GM23338 (cell line): ENCODE results near the gene IGFBP7. TPM values are rescaled to one million over a fixed set of nuclear protein-coding genes. Genes with fewer than 3 reads are reported as not detected.

Experiments used
- ATAC-seq: fragments of 200-7000 bp; cut with Tn5 transposase; 3 replicates; pipeline ENCODE4 v1.9.1; 2020
- DNase-seq: peaks from one replicate; pipeline ENCODE4 v3.0.0-alpha.2; 2015; ENCODE audit warnings: low spot score
- H2AFZ ChIP-seq: fragments of 200-600 bp; sonication (generic); 2 replicates; pipeline ENCODE4 v1.8.0; 2016; ENCODE audit warnings: antibody characterized with exemption, mild to moderate bottlenecking, moderate library complexity
- H3F3A ChIP-seq: fragments of 200-600 bp; sonication (generic); replicated peaks from 2 replicates; pipeline ENCODE4 v1.8.0; 2017; ENCODE audit warnings: antibody characterized with exemption, mixed run types, low read depth
- H3K27ac ChIP-seq: fragments of 200-600 bp; sonication (generic); 2 replicates; pipeline ENCODE4 v1.6.1; 2016; ENCODE audit warnings: low read depth
- H3K27me3 ChIP-seq: fragments of 200-600 bp; sonication (generic); 2 replicates; pipeline ENCODE4 v1.8.0; 2016; ENCODE audit warnings: mild to moderate bottlenecking, mixed run types, moderate library complexity; ENCODE audit not compliant: insufficient read depth
- H3K36me3 ChIP-seq: fragments of 200-600 bp; sonication (generic); 2 replicates; pipeline ENCODE4 v1.8.0; 2016; ENCODE audit warnings: mild to moderate bottlenecking; ENCODE audit not compliant: insufficient read depth
- H3K4me1 ChIP-seq: fragments of 200-600 bp; sonication (generic); 2 replicates; pipeline ENCODE4 v1.8.0; 2016; ENCODE audit warnings: mild to moderate bottlenecking, moderate library complexity; ENCODE audit not compliant: insufficient read depth
- H3K4me2 ChIP-seq: fragments of 200-600 bp; sonication (generic); 2 replicates; pipeline ENCODE4 v1.7.1; 2017; ENCODE audit warnings: mixed run types
- H3K4me3 ChIP-seq: fragments of 200-600 bp; sonication (generic); 2 replicates; pipeline ENCODE4 v1.6.1; 2016; ENCODE audit warnings: mixed run types
- H3K79me2 ChIP-seq: fragments of 200-600 bp; sonication (generic); replicated peaks from 2 replicates; pipeline ENCODE4 v1.8.0; 2017; ENCODE audit warnings: mild to moderate bottlenecking; ENCODE audit not compliant: insufficient read depth
- H3K9me2 ChIP-seq: fragments of 200-600 bp; sonication (generic); 2 replicates; pipeline ENCODE4 v1.8.0; 2017; ENCODE audit not compliant: insufficient read depth
- H4K20me1 ChIP-seq: fragments of 200-600 bp; sonication (generic); replicated peaks from 2 replicates; pipeline ENCODE4 v1.8.0; 2017; ENCODE audit warnings: mild to moderate bottlenecking; ENCODE audit not compliant: insufficient read depth
- H3K27ac Mint-ChIP-seq: 2 replicates; pipeline ENCODE4 v1.8.0; 2020; ENCODE audit warnings: inconsistent platforms, mild to moderate bottlenecking, moderate library complexity, mixed read lengths
- H3K27me3 Mint-ChIP-seq: 3 replicates; pipeline ENCODE4 v1.8.0; 2022; ENCODE audit warnings: low read depth, mild to moderate bottlenecking, moderate library complexity, mixed read lengths, inconsistent platforms; ENCODE audit not compliant: insufficient read depth, poor library complexity
- H3K36me3 Mint-ChIP-seq: 3 replicates; pipeline ENCODE4 v1.8.0; 2021; ENCODE audit warnings: low read depth, mild to moderate bottlenecking, inconsistent platforms, moderate library complexity, mixed read lengths
- H3K4me1 Mint-ChIP-seq: 3 replicates; pipeline ENCODE4 v1.8.0; 2020; ENCODE audit warnings: mild to moderate bottlenecking, inconsistent platforms, mixed read lengths
- H3K4me3 Mint-ChIP-seq: 3 replicates; pipeline ENCODE4 v1.8.0; 2021; ENCODE audit warnings: moderate library complexity, mild to moderate bottlenecking, inconsistent platforms, mixed read lengths
- H3K9me3 Mint-ChIP-seq: 3 replicates; pipeline ENCODE4 v1.8.0; 2020; ENCODE audit warnings: moderate library complexity, mild to moderate bottlenecking, inconsistent platforms, mixed read lengths
- polyA plus RNA-seq: library from polyadenylated mRNA; unstranded; fragments of >200 nt; fragmentation: Nextera tagmentation; extraction: Ambion mirVana; gene quantifications from 2 replicates; pipeline ENCODE4 v1.2.1, GENCODE V29; 2016
- total RNA-seq: library from RNA; depleted of rRNA; stranded (reverse); fragments of >200 nt; shearing (Covaris generic); gene quantifications from 2 replicates; pipeline ENCODE4 v1.2.3, GENCODE V29; 2014
- TF ChIP-seq, protein P1 (sequence below): IDR thresholded peaks from one replicate; pipeline ENCODE4 v1.6.1; 2018; ENCODE audit warnings: antibody characterized with exemption; ENCODE audit not compliant: unreplicated experiment
- TF ChIP-seq, protein P2 (sequence below): fragments of 250-450 bp; sonication (Bioruptor Pico); IDR thresholded peaks from 2 replicates; pipeline ENCODE4 v1.5.0; 2020; ENCODE audit warnings: mild to moderate bottlenecking, moderate library complexity

IGFBP7 gene
- total and polyA plus RNA-seq, 2 experiments from 2014 or later, result 0.49 to 7.9 TPM

DNA sequence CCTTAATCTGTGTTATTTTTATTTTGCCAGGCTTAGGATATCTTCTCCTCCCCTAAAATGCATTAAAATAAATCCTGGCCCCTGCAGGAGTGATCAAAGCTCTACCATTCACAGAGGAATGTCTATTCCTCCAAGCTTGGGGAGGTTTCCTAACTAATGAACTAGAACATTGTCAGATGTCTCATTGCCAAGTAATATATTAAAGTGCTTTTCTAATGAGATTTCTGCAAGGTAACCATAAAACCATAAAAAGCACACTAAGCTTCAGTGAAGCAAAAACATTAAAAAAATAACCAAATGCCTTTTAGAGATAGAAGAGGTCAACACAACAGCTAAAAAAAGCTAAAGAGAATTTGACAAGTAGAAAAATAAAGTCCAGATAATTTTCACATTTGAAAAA is 34.8 kb downstream of the IGFBP7 start:
- Mint-ChIP-seq H3K4me3 (no peak overlapping the region), H3K36me3 (no peaks in the 10 kb centered on the region), H3K27me3 (peaks cover 4% of the 10 kb centered on the region), H3K9me3 (no peaks in the 10 kb centered on the region), H3K4me1 (peaks cover 23% of the 10 kb centered on the region), H3K27ac (no peak overlapping the region)
- Histone ChIP-seq H3K9me2 (0 out of 2 replicates have a peak, but pooled peaks cover under 1% of the 10 kb centered on the region), H3K79me2 (no peaks in the 10 kb centered on the region), H3K4me1 (peaks cover 19% of the 10 kb centered on the region), H3K4me3 (no peak overlapping the region), H3K27me3 (no peaks in the 10 kb centered on the region), H3K36me3 (no peaks in the 10 kb centered on the region), H3K4me2 (no peak overlapping the region), H3F3A (no peaks in the 10 kb centered on the region), H3K27ac (no peak overlapping the region), H2AFZ (no peak overlapping the region), H4K20me1 (no peaks in the 10 kb centered on the region)
- no peak for DNase-seq
- no peak for ATAC-seq
- TF ChIP-seq, protein P1, sequence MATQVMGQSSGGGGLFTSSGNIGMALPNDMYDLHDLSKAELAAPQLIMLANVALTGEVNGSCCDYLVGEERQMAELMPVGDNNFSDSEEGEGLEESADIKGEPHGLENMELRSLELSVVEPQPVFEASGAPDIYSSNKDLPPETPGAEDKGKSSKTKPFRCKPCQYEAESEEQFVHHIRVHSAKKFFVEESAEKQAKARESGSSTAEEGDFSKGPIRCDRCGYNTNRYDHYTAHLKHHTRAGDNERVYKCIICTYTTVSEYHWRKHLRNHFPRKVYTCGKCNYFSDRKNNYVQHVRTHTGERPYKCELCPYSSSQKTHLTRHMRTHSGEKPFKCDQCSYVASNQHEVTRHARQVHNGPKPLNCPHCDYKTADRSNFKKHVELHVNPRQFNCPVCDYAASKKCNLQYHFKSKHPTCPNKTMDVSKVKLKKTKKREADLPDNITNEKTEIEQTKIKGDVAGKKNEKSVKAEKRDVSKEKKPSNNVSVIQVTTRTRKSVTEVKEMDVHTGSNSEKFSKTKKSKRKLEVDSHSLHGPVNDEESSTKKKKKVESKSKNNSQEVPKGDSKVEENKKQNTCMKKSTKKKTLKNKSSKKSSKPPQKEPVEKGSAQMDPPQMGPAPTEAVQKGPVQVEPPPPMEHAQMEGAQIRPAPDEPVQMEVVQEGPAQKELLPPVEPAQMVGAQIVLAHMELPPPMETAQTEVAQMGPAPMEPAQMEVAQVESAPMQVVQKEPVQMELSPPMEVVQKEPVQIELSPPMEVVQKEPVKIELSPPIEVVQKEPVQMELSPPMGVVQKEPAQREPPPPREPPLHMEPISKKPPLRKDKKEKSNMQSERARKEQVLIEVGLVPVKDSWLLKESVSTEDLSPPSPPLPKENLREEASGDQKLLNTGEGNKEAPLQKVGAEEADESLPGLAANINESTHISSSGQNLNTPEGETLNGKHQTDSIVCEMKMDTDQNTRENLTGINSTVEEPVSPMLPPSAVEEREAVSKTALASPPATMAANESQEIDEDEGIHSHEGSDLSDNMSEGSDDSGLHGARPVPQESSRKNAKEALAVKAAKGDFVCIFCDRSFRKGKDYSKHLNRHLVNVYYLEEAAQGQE, result no peak
- TF ChIP-seq, protein P2, sequence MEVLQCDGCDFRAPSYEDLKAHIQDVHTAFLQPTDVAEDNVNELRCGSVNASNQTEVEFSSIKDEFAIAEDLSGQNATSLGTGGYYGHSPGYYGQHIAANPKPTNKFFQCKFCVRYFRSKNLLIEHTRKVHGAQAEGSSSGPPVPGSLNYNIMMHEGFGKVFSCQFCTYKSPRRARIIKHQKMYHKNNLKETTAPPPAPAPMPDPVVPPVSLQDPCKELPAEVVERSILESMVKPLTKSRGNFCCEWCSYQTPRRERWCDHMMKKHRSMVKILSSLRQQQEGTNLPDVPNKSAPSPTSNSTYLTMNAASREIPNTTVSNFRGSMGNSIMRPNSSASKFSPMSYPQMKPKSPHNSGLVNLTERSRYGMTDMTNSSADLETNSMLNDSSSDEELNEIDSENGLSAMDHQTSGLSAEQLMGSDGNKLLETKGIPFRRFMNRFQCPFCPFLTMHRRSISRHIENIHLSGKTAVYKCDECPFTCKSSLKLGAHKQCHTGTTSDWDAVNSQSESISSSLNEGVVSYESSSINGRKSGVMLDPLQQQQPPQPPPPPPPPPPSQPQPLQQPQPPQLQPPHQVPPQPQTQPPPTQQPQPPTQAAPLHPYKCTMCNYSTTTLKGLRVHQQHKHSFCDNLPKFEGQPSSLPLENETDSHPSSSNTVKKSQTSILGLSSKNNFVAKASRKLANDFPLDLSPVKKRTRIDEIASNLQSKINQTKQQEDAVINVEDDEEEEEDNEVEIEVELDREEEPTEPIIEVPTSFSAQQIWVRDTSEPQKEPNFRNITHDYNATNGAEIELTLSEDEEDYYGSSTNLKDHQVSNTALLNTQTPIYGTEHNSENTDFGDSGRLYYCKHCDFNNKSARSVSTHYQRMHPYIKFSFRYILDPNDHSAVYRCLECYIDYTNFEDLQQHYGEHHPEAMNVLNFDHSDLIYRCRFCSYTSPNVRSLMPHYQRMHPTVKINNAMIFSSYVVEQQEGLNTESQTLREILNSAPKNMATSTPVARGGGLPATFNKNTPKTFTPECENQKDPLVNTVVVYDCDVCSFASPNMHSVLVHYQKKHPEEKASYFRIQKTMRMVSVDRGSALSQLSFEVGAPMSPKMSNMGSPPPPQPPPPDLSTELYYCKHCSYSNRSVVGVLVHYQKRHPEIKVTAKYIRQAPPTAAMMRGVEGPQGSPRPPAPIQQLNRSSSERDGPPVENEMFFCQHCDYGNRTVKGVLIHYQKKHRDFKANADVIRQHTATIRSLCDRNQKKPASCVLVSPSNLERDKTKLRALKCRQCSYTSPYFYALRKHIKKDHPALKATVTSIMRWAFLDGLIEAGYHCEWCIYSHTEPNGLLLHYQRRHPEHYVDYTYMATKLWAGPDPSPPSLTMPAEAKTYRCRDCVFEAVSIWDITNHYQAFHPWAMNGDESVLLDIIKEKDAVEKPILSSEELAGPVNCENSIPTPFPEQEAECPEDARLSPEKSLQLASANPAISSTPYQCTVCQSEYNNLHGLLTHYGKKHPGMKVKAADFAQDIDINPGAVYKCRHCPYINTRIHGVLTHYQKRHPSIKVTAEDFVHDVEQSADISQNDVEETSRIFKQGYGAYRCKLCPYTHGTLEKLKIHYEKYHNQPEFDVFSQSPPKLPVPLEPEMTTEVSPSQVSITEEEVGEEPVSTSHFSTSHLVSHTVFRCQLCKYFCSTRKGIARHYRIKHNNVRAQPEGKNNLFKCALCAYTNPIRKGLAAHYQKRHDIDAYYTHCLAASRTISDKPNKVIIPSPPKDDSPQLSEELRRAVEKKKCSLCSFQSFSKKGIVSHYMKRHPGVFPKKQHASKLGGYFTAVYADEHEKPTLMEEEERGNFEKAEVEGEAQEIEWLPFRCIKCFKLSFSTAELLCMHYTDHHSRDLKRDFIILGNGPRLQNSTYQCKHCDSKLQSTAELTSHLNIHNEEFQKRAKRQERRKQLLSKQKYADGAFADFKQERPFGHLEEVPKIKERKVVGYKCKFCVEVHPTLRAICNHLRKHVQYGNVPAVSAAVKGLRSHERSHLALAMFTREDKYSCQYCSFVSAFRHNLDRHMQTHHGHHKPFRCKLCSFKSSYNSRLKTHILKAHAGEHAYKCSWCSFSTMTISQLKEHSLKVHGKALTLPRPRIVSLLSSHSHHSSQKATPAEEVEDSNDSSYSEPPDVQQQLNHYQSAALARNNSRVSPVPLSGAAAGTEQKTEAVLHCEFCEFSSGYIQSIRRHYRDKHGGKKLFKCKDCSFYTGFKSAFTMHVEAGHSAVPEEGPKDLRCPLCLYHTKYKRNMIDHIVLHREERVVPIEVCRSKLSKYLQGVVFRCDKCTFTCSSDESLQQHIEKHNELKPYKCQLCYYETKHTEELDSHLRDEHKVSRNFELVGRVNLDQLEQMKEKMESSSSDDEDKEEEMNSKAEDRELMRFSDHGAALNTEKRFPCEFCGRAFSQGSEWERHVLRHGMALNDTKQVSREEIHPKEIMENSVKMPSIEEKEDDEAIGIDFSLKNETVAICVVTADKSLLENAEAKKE (CRISPR knock-in tag), result no peak
